Dermis microvascular lymphatic vessel endothelial cell (primary cell): ENCODE measurements around the gene KCNF1. TPM values are rescaled to one million over a fixed set of nuclear protein-coding genes. Genes with fewer than 3 reads are reported as not detected.
A peak's percentile ranks its signal among the peaks of the same experiment; 100 is the strongest.
"Not testable (repeated sequence)": the region's sequence is repeated elsewhere in the genome, so short reads cannot be mapped to it uniquely, and the experiment has no call there.

Experiments used
- DNase-seq, 2 donors: peaks; one replicate each; pipeline versions ENCODE4 v3.0.0 to v3.0.0-alpha.2; 2010; ENCODE audit warnings: low read depth in 2 of 2
- total RNA-seq: library from RNA; depleted of rRNA; stranded (reverse); fragments of >200 nt; gene quantifications from 2 replicates; pipeline ENCODE4 v1.2.1, GENCODE V29; 2014

KCNF1 gene
- total RNA-seq, 1 donor from 2014 or later, result 3.6 TPM

DNA sequence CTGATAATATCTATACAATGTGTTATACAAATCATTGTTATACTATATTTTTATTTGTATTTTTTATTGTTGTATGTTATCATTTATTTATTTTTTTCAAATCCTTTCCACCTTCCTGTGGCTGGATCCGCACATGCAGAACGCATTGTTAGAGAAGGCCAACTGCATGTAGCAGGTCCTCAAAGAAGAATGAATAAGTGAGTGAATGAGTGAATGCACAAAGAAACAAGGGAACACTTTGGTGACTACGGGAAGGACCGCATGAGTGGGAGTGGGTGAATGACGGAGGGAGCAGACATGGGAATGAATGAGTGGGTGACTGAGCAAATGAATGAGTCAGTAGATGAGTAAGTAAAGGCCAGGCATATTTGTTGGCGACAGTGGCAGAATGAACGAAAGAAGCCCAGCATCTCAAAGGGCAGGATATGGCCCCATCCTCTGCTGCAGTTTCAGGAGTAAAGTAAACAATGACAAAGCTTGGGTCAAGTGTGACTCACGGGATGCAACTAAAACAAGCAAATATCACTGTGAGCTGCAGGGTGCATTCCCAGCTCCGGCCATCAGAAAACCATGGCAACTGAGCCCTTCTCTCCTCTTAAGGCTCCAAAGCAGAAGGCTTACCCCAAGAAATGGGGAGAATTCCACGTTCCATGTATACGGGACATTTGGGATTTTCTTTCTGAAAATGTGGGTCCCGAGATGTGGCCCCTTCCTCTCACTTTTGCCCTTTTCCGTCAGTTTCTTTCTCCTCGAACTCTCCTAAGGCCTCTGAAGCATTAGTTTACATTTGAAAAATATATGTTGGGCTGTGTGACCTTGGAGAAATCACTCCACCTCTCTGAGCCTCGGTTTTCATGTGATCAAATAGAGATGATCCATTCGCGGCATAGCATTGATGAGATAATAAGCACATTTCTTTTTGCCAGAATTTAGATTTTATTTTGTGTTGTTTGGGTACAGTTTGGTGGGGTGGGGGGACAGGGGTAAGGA lies 24.5 kb downstream of the KCNF1 start:
- DNase-seq, result peak; percentile 95 to 99

DNA sequence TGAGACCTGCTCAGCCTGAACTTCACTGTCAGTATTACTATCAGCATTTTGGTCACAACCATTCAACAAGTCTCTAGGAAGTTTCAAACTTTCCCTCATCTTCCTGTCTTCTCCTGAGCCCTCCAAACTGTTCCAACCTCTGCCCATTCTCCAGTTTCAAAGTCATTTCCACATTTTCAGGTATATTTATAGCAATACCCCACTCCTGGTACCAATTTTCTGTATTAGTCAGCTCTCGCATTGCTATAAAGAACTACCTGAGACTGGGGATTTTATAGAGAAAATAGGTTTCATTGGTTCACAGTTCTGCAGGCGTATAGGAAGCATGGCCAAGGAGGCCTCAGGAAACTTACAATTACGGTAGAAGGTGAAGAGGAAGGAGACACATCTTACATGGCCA lies 27.3 kb downstream of the KCNF1 start:
- DNase-seq, result no peak

DNA sequence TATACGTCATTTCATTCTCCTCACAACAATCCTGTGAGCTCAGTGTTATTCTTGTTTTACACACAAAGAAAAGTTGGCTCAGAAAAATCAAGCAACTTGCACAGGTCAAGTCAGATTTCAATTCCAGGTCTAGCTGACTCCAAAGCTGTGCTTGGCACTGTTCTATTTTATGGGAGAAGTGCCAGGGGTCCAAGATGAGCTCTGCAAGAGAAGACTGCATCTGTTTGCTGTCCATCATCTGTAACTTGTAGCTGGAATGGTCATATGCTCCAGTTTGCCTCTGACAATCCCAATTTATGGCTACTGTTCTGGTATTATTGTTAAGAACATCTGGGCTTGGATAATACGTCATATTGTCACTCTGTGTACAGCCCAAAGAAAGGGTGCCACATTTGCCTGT lies 28.9 kb downstream of the KCNF1 start:
- no peak for DNase-seq

DNA sequence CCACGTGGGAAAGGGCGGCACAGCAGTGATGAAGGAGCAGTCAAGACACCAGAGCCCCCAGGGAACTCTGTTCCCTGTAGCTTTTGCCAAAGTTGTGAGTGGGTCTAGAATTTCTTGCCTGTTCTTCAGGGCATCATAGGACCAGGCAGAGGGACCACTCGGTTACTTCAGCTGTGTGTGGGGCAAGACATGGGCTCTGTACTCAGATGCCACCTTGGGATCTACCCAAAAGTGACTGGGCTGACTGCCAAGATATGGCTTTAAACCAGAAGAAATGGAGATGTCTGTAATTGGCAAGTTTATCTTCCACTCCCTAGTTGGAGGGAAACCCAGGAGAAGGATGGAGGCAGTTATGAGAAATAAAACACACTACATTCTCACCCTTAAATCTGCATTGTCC lies 29.6 kb downstream of the KCNF1 start:
- no peak for DNase-seq

DNA sequence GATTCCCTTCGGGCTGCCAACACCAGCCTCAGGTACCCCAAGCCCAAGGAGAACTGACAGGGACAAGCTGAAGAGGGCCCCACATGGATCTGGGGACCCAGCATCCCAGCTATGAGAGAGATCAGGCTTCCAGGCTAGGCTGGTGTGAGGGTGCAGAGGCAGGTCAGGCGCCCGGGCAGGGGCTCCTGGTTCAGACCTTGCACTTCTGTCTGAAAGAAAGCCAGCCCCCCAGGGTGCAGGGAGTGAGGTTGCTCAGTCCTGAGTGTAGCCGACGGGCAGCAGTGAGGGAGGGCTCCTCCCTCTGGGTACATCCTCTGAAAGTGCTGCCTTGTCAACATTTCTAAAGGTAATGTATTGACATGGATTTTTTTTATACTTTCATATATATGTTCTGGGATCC lies 33.1 kb downstream of the KCNF1 start:
- no peak for DNase-seq

DNA sequence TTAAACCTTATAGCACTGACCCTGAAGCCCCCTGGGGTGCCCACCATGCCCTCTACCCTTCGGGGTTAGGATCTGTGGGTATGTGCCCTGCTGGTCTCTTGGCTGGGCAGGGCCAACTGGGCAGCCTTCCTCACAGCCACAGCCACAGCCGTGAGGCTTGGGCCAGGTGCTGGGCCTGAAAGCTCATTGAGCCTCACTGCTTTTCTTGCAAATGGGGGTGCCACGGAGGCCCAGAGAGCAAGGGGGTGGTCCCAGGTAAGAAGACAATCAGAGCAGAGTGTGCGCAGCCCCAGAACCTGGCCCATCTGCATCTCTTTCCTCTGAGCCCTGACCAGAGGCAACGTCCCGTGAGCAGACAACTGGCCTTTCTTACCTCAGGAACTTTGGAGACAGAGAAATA lies 34.7 kb downstream of the KCNF1 start:
- no peak for DNase-seq

DNA sequence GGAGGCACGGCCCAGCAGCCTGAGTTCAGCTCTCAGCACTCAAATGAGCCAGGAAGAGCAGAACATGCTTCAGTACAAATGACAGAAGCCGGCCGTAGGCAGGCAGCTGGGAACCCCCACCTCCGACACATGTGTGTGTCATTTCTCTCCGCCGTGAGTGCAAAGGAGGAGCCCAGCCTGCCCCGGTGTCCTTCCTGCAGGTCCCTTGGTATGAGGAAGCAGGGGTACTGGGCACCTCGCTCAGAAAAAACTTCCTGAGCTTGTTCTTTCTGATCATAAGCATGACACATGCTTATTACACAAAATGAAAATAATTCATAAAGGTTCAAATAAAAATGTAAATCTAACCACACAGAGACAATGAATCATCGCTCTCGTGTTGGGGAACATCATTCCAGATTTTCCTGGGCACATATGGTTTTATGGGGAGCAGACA lies 35.3 kb downstream of the KCNF1 start:
- peak in 1 of 2 donors; percentile 39 for DNase-seq

DNA sequence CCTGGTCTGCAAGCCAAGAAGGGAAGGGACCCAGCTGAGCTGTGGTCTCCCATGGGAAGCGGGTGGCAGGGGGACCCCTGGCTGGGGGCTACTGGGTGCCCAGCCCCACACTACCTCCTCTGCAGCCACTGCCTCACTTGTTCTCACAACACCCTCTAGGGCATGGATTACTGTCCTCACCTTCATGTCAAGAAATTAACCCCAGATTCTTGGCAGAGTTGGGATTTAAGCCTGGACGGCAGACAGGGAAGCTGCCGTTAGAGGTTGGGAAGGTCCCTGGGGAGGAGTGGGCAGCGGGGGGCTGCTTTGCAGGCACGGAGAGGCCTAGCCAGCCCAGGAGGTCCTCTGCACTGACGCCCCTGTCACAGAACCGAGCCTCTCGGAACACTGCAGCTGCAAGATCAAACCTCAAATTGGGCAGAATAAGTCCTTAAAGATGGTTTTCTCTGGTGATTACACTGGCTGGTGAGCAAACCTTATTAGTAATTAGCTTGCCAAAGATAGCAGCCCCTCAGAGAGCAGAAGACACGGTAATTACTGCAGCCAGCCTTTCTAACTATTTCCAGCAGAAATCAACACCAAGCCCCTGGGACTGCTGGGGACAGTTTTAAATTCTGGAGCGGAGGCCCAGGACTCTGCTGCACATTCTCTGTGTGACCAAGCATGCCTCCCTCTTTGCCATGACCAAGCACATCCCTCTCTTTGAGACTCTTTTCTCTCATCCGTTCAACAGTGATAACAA lies 35.9 kb downstream of the KCNF1 start:
- DNase-seq, result no peak

DNA sequence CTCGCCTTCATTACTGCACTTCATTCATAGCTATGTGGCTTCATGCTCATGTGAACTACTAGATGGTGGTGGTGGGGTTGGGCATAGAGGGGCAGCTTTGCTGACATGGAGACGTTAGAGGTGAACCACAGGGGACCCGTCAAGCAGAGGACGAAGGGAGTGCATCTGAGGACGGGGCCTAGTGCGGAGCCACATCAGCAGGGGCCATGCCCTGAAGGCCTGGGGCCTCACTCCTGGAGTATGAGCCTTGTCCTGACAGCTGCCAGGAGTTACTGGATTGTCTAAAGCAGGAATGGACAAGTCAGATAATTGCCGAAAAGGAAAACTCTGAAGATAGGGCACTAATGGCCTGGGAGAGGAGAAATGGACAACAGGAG lies 36.4 kb downstream of the KCNF1 start:
- no peak for DNase-seq

DNA sequence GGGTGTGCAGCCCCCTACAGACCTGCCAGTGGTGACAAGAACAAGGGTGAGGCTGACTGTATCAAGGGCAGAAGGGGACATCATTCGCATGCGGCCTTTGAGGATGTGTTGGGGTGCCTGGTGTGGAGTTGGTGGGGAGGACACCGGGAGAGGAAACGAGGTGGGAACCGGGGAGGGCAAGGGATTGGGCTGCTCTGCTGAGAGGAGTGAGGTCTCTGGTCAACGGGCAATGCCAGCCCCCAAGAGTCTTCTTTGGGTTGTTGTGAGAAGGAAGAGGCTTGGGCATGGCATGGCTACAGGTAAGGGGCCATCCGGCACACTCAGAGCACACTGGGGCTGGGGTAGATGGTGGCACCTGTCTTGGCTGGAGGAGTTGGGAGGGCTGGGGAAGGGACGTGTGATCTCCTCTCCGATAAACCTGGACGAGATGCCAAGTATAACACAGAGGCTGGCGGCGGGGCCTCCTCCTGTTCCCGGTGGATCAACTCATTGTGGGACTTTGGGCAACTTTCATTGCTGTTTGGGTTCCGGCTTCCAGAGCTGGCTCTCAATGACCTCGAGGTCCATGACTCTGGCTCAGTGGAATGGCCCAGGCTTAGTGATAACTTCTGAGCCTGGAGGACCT lies 37.0 kb downstream of the KCNF1 start:
- DNase-seq, result no peak

DNA sequence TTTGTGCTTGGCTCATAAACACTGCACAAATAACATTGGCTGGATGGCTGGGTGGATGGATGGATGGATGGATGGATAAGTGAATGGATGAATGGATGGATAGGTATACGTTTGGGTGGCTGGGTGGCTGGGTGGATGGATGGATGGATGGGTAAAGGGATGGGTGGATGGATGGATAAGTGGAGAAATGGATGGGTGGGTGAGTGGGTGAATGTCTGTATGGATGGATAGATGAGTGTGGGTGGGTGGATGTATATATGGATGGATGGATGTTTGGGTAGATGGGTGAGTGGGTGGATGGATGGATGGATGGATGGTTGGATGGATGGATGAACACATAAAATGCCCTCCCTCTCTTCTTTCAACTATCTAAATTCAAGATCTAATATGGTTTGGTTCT lies 38.1 kb downstream of the KCNF1 start:
- no peak for DNase-seq

DNA sequence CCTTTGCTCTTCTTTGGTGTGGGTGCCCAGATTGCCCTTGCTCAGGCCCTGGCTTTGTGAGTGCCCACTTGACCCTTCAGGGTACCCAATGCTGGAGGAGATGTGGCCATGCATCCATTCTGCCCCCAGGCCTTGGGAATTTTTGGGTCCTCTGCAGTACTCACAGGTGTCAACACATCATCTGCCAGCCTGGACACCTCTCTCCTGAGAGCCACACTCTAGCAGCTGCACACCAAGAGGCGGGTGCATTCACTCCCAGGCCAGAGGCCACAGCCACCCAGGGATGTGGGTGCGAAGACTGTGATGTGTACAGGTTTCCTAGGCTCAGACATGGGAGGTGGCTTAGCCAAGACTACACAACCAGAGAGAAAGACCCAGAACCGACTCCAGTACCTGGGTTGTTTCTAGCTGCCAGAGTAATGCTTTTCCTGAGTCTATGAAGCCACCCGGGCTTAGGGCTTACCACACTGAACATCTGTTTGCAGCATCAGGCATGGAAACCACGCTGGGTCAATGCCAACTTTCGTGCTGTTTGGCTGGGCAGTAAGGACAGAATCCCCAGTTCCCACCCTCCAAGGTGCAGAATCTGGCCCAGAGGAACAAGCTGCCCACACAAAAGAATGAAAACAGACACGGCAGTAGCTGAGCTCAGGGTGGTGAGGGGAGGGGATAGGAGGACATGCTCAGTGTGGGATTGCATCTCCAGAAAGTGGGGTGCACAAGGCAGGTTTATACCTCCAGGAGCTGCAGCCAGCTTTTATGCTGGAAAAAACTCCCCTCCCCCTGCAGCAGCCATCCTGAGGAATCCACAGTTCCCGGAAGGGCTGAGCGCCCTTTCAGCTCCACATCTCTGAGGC lies 40.1 kb downstream of the KCNF1 start:
- DNase-seq, result no peak

DNA sequence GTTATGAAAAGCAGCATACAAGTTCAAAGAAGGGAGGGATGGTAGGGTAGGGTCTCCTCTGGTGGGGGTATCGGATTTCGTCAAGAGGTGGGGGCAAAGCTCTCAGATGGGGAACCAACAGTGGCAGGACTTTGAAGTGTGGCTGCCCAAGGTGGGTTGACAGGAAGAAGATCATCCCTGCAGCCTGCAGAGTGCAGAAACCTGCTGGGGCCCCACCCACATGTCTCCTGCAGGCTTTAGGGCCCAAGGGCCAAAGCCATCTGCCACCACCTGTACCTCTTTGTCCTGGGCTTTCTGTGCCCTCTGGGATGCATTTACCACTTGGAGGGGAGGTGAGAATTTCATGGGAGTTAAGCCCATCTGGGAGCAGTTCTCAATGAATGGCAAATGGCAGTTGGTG lies 42.7 kb downstream of the KCNF1 start:
- no peak for DNase-seq

DNA sequence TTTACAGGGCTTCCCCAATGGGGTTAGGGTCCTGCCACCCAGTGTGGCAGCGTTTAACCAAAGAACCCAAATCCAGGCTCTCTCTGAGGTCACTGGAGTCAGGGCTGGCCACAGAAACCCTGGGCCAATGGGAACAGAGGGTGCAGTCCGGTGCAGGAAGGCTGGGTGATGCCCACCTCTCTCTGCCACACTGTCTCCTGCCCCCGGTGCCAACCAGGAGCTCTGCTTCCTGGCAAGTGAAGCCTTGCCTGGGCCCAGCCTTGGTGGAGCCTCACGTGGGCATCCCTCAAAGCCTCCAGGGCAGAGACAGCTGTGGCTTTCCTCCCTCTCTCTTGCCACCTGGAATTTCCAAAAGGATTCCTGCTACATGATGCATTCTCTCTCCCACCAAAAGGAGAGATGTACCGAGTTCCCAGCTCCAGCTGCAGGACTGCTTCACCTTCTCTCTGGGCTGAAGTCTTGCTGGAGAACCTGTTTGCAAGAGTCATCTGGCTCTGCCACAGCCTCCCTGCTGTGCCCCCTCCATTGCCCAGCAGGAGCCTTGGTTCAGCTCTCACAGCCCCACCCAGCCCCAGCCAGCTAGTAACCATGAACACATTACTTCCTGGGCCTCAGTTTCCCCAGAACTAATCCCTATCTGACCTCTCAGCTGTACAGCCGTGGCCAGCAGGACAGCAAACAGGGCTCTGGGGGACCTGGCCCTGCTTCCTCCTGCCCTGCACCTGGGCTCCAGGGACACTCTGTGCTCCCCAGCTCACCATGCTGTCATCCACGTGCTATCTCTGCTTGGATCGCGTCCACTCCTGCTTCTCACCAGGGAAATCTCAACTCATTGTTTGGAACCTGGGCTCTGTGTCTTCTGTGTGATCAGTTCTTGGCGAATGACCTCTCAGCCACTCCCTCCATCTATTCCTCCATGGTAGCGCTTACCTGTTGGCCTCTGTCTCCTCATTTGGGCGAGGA lies 43.4 kb downstream of the KCNF1 start:
- DNase-seq, result no peak

DNA sequence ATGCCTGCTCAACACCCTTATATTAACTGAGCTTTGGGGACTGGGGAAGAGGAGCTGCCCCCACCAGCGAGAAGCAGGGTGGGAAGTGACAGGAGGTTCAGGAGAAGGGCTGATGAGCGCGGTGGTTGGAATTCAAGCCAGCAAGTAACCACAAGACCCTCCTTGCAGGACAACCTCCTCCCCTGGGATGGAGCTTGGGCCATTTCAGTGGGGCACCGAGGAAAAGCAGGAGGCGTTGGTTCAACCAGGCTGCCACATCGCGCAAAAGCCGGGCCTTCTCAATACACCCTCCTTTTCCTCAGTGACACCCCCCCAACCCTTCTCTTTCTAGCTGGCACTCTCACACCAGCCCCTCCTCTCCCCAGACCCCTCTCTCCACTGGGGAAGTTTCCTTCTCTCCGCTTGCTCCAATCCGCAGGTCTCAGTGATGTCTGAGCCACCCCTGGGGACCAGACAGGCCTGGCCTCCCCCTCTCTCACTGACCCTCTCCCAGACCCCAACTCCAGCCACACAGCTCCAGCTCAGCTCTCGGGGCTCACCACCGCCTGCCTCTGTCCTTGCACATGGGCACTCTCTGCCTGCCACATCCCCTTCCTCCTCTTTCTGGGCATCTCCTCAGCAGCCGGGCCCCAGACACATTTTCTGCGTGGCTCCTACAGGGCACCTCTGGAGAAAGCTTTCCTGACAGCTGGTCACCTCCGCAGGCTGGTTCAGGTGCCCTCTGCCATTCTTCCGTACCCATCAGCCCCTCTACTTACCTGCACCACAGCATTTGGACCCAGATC lies 44.5 kb downstream of the KCNF1 start:
- DNase-seq, result no peak

DNA sequence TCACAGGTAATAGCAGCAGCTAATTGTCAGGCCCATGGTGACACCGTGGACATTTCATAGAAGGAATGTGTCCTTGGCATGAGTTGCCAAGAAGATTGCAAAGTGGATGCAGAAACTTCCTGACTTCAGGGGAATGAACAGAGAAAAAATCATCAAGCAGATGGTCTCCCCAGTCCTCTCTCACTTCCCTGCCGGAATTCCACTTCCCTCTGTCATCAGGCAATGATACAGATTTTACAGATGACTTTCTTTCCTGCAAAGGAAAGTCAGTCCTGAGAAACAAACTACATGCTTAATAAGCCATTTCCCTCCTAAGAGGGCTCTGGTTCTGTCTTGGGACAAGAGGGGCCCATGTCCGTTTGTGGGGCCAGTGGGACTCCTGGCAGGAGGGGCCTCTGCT lies 45.7 kb downstream of the KCNF1 start:
- no peak for DNase-seq

DNA sequence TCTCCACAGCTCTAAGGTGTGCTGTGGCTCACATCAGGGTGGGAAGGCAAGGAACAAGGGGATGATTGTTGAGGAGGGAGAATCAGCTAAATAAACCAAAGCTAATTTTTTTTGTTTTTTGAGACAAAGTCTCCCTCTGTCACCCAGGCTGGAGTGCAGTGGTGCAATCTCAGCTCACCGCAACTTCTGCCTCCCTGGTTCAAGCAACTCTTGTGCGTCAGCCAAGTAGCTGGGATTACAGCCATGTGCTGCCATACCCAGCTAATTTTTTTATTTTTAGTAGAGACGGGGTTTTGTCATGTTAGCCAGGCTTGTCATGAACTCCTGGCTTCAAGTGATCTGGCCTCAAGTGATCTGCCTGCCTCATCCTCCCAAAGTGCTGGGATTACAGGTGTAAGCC lies 46.7 kb downstream of the KCNF1 start:
- not testable (repeated sequence) for DNase-seq

DNA sequence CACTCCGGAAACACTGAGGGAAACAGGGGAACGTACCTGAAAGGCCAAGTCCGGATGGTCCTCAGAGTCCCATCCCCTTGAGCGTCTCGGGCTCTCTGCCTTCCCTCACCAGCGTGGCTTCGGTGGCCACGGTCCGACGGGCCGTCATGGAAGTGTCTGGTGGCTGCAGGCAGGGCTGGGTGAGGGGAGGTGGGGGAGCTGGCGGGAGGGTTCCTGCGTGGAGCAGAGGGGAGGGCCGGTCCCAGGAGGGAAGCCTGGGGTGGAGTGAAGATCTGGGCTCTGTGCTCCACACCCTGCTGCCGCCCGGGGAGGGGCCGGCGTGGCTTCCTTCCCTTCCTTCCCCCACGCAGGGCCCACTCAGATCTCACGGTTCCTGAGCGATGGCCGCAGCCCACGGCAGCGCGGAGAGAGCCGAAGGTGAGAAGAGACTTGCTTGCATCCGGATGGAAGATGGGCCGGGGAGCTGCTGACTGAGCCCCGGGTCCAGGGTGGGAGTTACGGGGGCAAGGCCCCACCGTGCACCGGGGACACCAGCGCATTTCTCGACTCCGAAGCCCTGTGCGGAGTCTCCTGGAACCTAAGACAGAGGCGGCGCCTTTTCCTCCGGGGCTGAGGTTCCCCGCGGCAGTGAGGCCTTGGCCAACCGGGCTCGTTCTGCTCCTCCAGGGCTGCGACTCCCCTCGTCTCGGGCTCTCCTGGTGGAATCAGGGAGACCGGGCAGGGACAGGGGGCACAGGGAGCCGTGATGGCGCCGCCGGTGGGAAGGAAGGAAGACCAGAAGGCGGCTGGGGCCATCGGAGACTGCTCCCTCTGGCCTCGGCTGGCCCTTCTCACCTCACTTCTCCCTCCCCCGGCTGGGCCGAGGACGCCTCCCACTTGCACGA lies 49.1 kb downstream of the KCNF1 start:
- no peak for DNase-seq
